ENCODE measurements around the gene ITGB4. TPM values are rescaled to one million over a fixed set of nuclear protein-coding genes. Genes with fewer than 3 reads are reported as not detected.
A peak's percentile ranks its signal among the peaks of the same experiment; 100 is the strongest.

ITGB4 gene
- total RNA-seq, 1 experiment from 2014 or later = 5.3 TPM

DNA sequence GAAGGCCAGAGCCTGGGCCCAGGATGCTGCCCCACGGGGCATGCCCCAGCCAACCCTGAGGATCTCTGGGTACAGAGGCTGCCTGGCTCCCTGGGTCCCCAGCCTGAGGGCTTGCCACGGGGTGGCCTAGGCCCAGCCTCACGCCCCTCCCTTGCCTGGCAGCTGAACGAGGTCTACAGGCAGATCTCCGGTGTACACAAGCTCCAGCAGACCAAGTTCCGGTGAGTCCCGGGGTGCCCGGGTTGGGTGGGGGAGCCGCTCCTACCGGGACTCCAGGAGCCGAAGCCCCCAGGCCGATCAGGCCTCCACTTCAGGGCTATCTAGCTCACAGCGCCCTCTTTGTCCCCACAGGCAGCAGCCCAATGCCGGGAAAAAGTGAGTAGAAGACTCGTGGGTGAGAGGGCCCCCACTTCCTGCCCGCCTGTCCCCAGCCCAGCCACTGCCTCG is 19.4 kb downstream of the ITGB4 start:
- H3K4me2 ChIP-seq (ENCODE audit: insufficient read depth, insufficient read length, low read length) = no peak overlapping the region
- no peak overlapping the region for H2AFZ ChIP-seq (ENCODE audit: low read length)
- H3K27me3 ChIP-seq (ENCODE audit: insufficient read depth, low read length) = no peaks in the 10 kb centered on the region
- Mint-ChIP-seq H3K4me3 (no peak overlapping the region), H3K27me3 (ENCODE audit: low read depth) (no peaks in the 10 kb centered on the region), H3K4me1 (peaks cover 7% of the 10 kb centered on the region in 2 experiments), H3K9me3 (no peaks in the 10 kb centered on the region), H3K27ac (no peak overlapping the region), H3K36me3 (ENCODE audit: insufficient read depth in 1 of 3, low read depth in 3 of 3) (no peaks in the 10 kb centered on the region)
- no peak overlapping the region for H2BK15ac ChIP-seq (ENCODE audit: low read depth, low read length)
- H3K79me1 ChIP-seq (ENCODE audit: insufficient read depth, low read depth, low read length, poor library complexity, severe bottlenecking) = no peaks in the 10 kb centered on the region
- no peak overlapping the region for H4K5ac ChIP-seq (ENCODE audit: insufficient read length, low read depth, low read length)
- H3K23me2 ChIP-seq (ENCODE audit: insufficient read length, low read depth, low read length, poor library complexity, severe bottlenecking) = no peaks in the 10 kb centered on the region
- H2AK5ac ChIP-seq (ENCODE audit: insufficient read length, low read length) = no peak overlapping the region
- no peaks in the 10 kb centered on the region for H3K79me2 ChIP-seq (ENCODE audit: insufficient read depth, low read length)
- WGBS (ENCODE audit: extremely low coverage, insufficient read length, low lambda C conversion rate) = no CpG with 5 or more reads among the region's 17 CpGs
- no peak overlapping the region for H3K9ac ChIP-seq (ENCODE audit: extremely low read depth, insufficient read length, low read length)
- no peak overlapping the region for H4K8ac ChIP-seq (replicated peaks; ENCODE audit: insufficient read length, low read depth, low read length)
- no peaks in the 10 kb centered on the region for H4K20me1 ChIP-seq (ENCODE audit: control insufficient read depth, insufficient read depth, insufficient read length)
- DNase-seq = no peak
- no peak overlapping the region for H3K23ac ChIP-seq (ENCODE audit: insufficient read length, low read depth, low read length)
- no peaks in the 10 kb centered on the region for H3K9me3 ChIP-seq (ENCODE audit: control insufficient read depth, low read depth, low read length)
- H2BK20ac ChIP-seq (ENCODE audit: low read depth, low read length, poor library complexity, severe bottlenecking) = no peak overlapping the region
- no peak overlapping the region for H2BK120ac ChIP-seq (ENCODE audit: low read depth, low read length, poor library complexity, severe bottlenecking)
- H3K56ac ChIP-seq (ENCODE audit: insufficient read length, low read depth, low read length) = no peak overlapping the region
- H3K4me1 ChIP-seq (ENCODE audit: insufficient read depth, low read length) = no peaks in the 10 kb centered on the region
- 0 out of 3 replicates have a peak, but pooled peaks have one; percentile 11 for TF ChIP-seq CTCF (conservative IDR thresholded peaks at IDR 0.05)
- H3K14ac ChIP-seq (ENCODE audit: insufficient read depth, low read length) = no peak overlapping the region
- H4K91ac ChIP-seq (ENCODE audit: insufficient read length, low read depth, low read length) = no peak overlapping the region
- H3K18ac ChIP-seq (ENCODE audit: insufficient read length, low read depth, low read length) = no peak overlapping the region
- H3K4ac ChIP-seq (ENCODE audit: low read depth, low read length) = no peak overlapping the region
- no peak overlapping the region for H2BK5ac ChIP-seq (ENCODE audit: insufficient read length, low read length)
- no peak overlapping the region for H2BK12ac ChIP-seq (ENCODE audit: insufficient read length, low read depth, low read length)
- H3K27ac ChIP-seq (ENCODE audit: insufficient read length, low read depth, low read length) = no peak overlapping the region
- no peak overlapping the region for H3T11ph ChIP-seq (ENCODE audit: low read length)
